K562 (cell line): Measurements from ENCODE around the gene MRPL10. TPM values are rescaled to one million over a fixed set of nuclear protein-coding genes. Genes with fewer than 3 reads are reported as not detected.

Source experiments
- ATAC-seq: fragments of 200-7000 bp; cut with Tn5 transposase; 3 replicates; pipeline ENCODE4 v1.9.1; 2020; ENCODE audit warnings: moderate library complexity
- BruUV-seq: library from RNA; stranded (reverse); fragments of 400-500 nt; replicated peaks from 2 replicates; lab custom pipeline; 2021; lab: Mats Ljungman, UMichigan
- CTCF ChIA-PET: fragments of 300-600 bp; formaldehyde crosslinking; extraction: SDS; loops from one replicate; lab custom pipeline; 2021; ENCODE audit warnings: low intra/inter-chr PET ratio; lab: Yijun Ruan, JAX
- POLR2A ChIA-PET: fragments of 300-600, 350-650 bp; sonication (Branson Sonifier 250); formaldehyde crosslinking; extraction: SDS; loops from one replicate; lab custom pipeline; 2021; ENCODE audit warnings: antibody characterized with exemption, inconsistent platforms; lab: Yijun Ruan, JAX
- DNase-seq, 4 experiments: peaks; one replicate each; pipeline versions ENCODE4 v3.0.0 to v3.0.0-alpha.2; 2011 to 2018; ENCODE audit warnings: low spot score in 3 of 4, mixed read lengths in 3 of 4; ENCODE audit errors: extremely low read depth in 1 of 4
- FAIRE-seq: peaks from 2 replicates; lab custom pipeline; 2011; peaks lifted over from hg19 to GRCh38; lab: Jason Lieb, UNC
- H2AFZ ChIP-seq: 2 replicates; pipeline ENCODE4 v1.6.0; 2011; ENCODE audit warnings: low read depth, low read length, control low read depth, inconsistent platforms
- H3K27ac ChIP-seq: fragments of 200-600 bp; 3 replicates; pipeline ENCODE4 v1.8.0; 2011; ENCODE audit warnings: low read depth, mild to moderate bottlenecking, control low read depth, inconsistent platforms, low read length, moderate library complexity, mixed read lengths; ENCODE audit errors: extremely low read depth
- H3K27me3 ChIP-seq, 2 experiments: fragments of 300-600 bp in 1 of 2; 2 replicates in 1 of 2; 3 replicates in 1 of 2; pipeline versions ENCODE4 v1.6.0 to v1.8.0; 2011; ENCODE audit warnings: inconsistent platforms in 2 of 2, low read length in 2 of 2, mild to moderate bottlenecking in 1 of 2, mixed read lengths in 1 of 2, moderate library complexity in 1 of 2; ENCODE audit not compliant: control insufficient read depth in 2 of 2, insufficient read depth in 2 of 2
- H3K36me3 ChIP-seq: fragments of 300-600 bp; 3 replicates; pipeline ENCODE4 v1.8.0; 2011; ENCODE audit warnings: mild to moderate bottlenecking, low read length, inconsistent platforms; ENCODE audit not compliant: control insufficient read depth, insufficient read depth
- H3K4me1 ChIP-seq, 2 experiments: fragments of 200-600 bp in 1 of 2; replicated peaks in 1 of 2; 2 replicates in 1 of 2; 3 replicates in 1 of 2; pipeline versions ENCODE4 v1.5.1 to v1.8.0; 2011; ENCODE audit warnings: inconsistent platforms in 2 of 2, low read length in 2 of 2, mild to moderate bottlenecking in 1 of 2, mixed read lengths in 1 of 2, moderate library complexity in 1 of 2; ENCODE audit not compliant: control insufficient read depth in 2 of 2, insufficient read depth in 2 of 2
- H3K4me2 ChIP-seq: 2 replicates; pipeline ENCODE4 v1.6.1; 2011; ENCODE audit warnings: low read length, control low read depth, inconsistent platforms, mixed read lengths; ENCODE audit not compliant: insufficient read depth
- H3K4me3 ChIP-seq: fragments of 200-600 bp; sonication (generic), shearing (Covaris generic); 2 replicates; pipeline ENCODE4 v1.5.1; 2016; ENCODE audit warnings: control low read depth, inconsistent platforms
- H3K79me2 ChIP-seq: fragments of 200-600 bp; 3 replicates; pipeline ENCODE4 v1.8.0; 2011; ENCODE audit warnings: low read length, inconsistent platforms; ENCODE audit not compliant: control insufficient read depth, insufficient read depth
- H3K9ac ChIP-seq, 2 experiments: 2 replicates each; pipeline versions ENCODE4 v1.6.0 to v1.6.1; 2011; ENCODE audit warnings: low read depth in 2 of 2, low read length in 2 of 2, control low read depth in 1 of 2, inconsistent platforms in 1 of 2, mild to moderate bottlenecking in 1 of 2, mixed read lengths in 1 of 2; ENCODE audit not compliant: insufficient read depth in 1 of 2
- H3K9me1 ChIP-seq: one replicate; pipeline ENCODE4 v1.6.0; 2011; ENCODE audit warnings: inconsistent platforms, mild to moderate bottlenecking, low read length, moderate library complexity; ENCODE audit not compliant: control insufficient read depth, insufficient read depth
- H3K9me3 ChIP-seq: replicated peaks from 2 replicates; pipeline ENCODE4 v1.5.1; 2011; ENCODE audit warnings: low read depth, low read length, inconsistent platforms; ENCODE audit not compliant: control insufficient read depth, insufficient read depth
- H4K20me1 ChIP-seq: replicated peaks from 2 replicates; pipeline ENCODE4 v1.6.1; 2011; ENCODE audit warnings: low read length, inconsistent platforms, mixed read lengths; ENCODE audit not compliant: control insufficient read depth, insufficient read depth
- BACH1 ChIP-seq: fragments of 200-800 bp; sonication (Bioruptor generic); IDR thresholded peaks from 2 replicates; pipeline ENCODE4 v1.6.1; 2016; ENCODE audit warnings: missing genetic modification characterization, missing compliant biosample characterization
- DIDO1 ChIP-seq: fragments of 450-650 bp; IDR thresholded peaks from 2 replicates; pipeline ENCODE4 v1.6.1; 2016; ENCODE audit warnings: low read depth, missing biosample characterization, missing genetic modification characterization
- DLX4 ChIP-seq: fragments of 250-450 bp; sonication (Bioruptor Pico); IDR thresholded peaks from 2 replicates; pipeline ENCODE4 v1.6.1; 2021; ENCODE audit warnings: mild to moderate bottlenecking
- DMBX1 ChIP-seq: fragments of 250-450 bp; sonication (Bioruptor Pico); IDR thresholded peaks from 2 replicates; pipeline ENCODE4 v1.8.0; 2022; ENCODE audit warnings: inconsistent platforms, mild to moderate bottlenecking, moderate library complexity, borderline replicate concordance
- FOXO4 ChIP-seq: fragments of 450-650 bp; formaldehyde crosslinking; IDR thresholded peaks from 2 replicates; pipeline ENCODE4 v1.4.0; 2020; ENCODE audit warnings: mild to moderate bottlenecking, moderate library complexity
- ID3 ChIP-seq, 2 experiments: fragments of 250-450 bp in 1 of 2; fragments of 450-650 bp in 1 of 2; sonication (Bioruptor Pico) in 1 of 2; IDR thresholded peaks; 2 replicates each; pipeline versions ENCODE4 v1.6.1 to v1.8.0; 2016 to 2021; ENCODE audit warnings: mild to moderate bottlenecking in 2 of 2, moderate library complexity in 2 of 2, missing compliant biosample characterization in 1 of 2, missing genetic modification characterization in 1 of 2
- L3MBTL2 ChIP-seq: fragments of 450-650 bp; IDR thresholded peaks from 2 replicates; pipeline ENCODE4 v1.6.1; 2016; ENCODE audit warnings: mild to moderate bottlenecking, moderate library complexity
- MTA3 ChIP-seq: fragments of 450-650 bp; formaldehyde crosslinking; IDR thresholded peaks from 2 replicates; pipeline ENCODE4 v1.6.1; 2017; ENCODE audit warnings: mild to moderate bottlenecking, borderline replicate concordance
- NCOR1 ChIP-seq: fragments of 450-650 bp; IDR thresholded peaks from 2 replicates; pipeline ENCODE4 v1.6.1; 2016; ENCODE audit warnings: mild to moderate bottlenecking, moderate library complexity
- SREBF1 ChIP-seq: fragments of 150-350 bp; IDR thresholded peaks from 2 replicates; pipeline ENCODE4 v1.6.1; 2014; ENCODE audit warnings: antibody characterized with exemption, low read depth, low read length, borderline replicate concordance
- TOE1 ChIP-seq, 2 experiments: fragments of 450-650 bp in 1 of 2; sonication (generic) in 1 of 2; formaldehyde crosslinking in 1 of 2; IDR thresholded peaks; 2 replicates each; pipeline versions ENCODE4 v1.7.1 to v1.8.0; 2016 to 2022; ENCODE audit warnings: borderline replicate concordance in 2 of 2, mild to moderate bottlenecking in 2 of 2, antibody characterized with exemption in 1 of 2, inconsistent platforms in 1 of 2, low read depth in 1 of 2, missing genetic modification reagents in 1 of 2, moderate library complexity in 1 of 2
- ZBTB7A ChIP-seq: IDR thresholded peaks from 2 replicates; pipeline ENCODE4 v1.6.1; 2011; ENCODE audit warnings: low read depth, mild to moderate bottlenecking, low read length, moderate library complexity, borderline replicate concordance; ENCODE audit not compliant: control insufficient read depth
- ZFP36 ChIP-seq: fragments of 150-350 bp; IDR thresholded peaks from 2 replicates; pipeline ENCODE4 v1.6.1; 2018; ENCODE audit warnings: low read length, low read depth; ENCODE audit not compliant: partially characterized antibody
- ZFP91 ChIP-seq: sonication (generic); formaldehyde crosslinking; IDR thresholded peaks from 2 replicates; pipeline ENCODE4 v1.8.0; 2022; ENCODE audit warnings: mild to moderate bottlenecking, missing genetic modification reagents
- ZNF644 ChIP-seq: fragments of 200-800 bp; sonication (Bioruptor generic); IDR thresholded peaks from 2 replicates; pipeline ENCODE4 v1.6.1; 2016; ENCODE audit warnings: low read depth, missing genetic modification characterization, missing compliant biosample characterization
- WGBS: fragments of 100-300 bp; shearing (Covaris generic); methylation state at CpG from one replicate; pipeline ENCODE4 v1.1.6; 2016; ENCODE audit warnings: low coverage, mixed read lengths; ENCODE audit not compliant: insufficient coverage; ENCODE audit errors: missing lambda C conversion rate; 5-methylcytosine and 5-hydroxymethylcytosine counted together
- in situ Hi-C: fragments of 300-500 bp; cut with MboI; formaldehyde crosslinking; loops from 4 replicates; pipeline ENCODE4 v1.15.0; 2018; ENCODE audit warnings: inconsistent platforms, mixed read lengths
- intact Hi-C: fragments of 100-400 bp; cut with micrococcal nuclease; formaldehyde crosslinking; loops from 2 replicates; pipeline ENCODE4 v1.14.2; 2022
- polyA plus RNA-seq, 8 experiments: library from polyadenylated mRNA; depleted of rRNA in 4 of 8; stranded (reverse) in 5 of 8; unstranded in 3 of 8; fragments of >200 nt; fragmentation: Nextera tagmentation in 2 of 8; fragmentation: Illumina TruSeq in 1 of 8; extraction: Ambion mirVana in 2 of 8; extraction: Trizol in 1 of 8; gene quantifications; 2 replicates each; pipeline versions ENCODE4 v1.2.1 to v1.2.3, GENCODE V29; 2011 to 2014; ENCODE audit warnings: inconsistent platforms in 1 of 8, missing spikeins in 1 of 8
- total RNA-seq, 7 experiments: library from RNA; depleted of rRNA in 6 of 7; stranded (reverse); fragments of >200 nt in 6 of 7; fragmentation: Illumina TruSeq in 2 of 7; extraction: Trizol in 2 of 7; gene quantifications; 2 replicates each; pipeline versions ENCODE4 v1.2.1 to v1.2.3, GENCODE V29; 2011 to 2021; ENCODE audit warnings: low replicate concordance in 1 of 7

Gene MRPL10
- total and polyA plus RNA-seq, 9 of the 15 experiments (the other 6 are each of a cell fraction or from before 2014, with no cell fraction given): 27.8 to 105 (median 67.3) TPM

- Histone ChIP-seq H3K27ac (peak overlapping the region; percentile 42; the same call in 2 of the 3 replicates), H3K4me3 (no peak overlapping the region), H3K36me3 (no peaks in the 10 kb centered on the region), H2AFZ (peak overlapping the region; percentile 48), H3K9me3 (no peaks in the 10 kb centered on the region), H4K20me1 (no peaks in the 10 kb centered on the region), H3K9ac (peak overlapping the region in 1 of 2 experiments; percentile 41; a peak in 2 of 4 replicates), H3K9me1 (no peaks in the 10 kb centered on the region), H3K4me2 (peak overlapping the region; percentile 60), H3K27me3 (no peaks in the 10 kb centered on the region), H3K79me2 (no peaks in the 10 kb centered on the region), H3K4me1 (peaks cover 46 to 54% of the 10 kb centered on the region in 2 experiments)
- ATAC-seq (peak; percentile 94), DNase-seq (peak; percentile 28 to 92 (median 64)), FAIRE-seq (peak; percentile 99)
- no TSS peak for BruUV-seq
- ChIA-PET CTCF (interaction anchor here (1.2 kb wide), 1 partner anchor 11 kb away, joined by 3 read pairs; no protein-coding TSS in a partner anchor), POLR2A (no interaction called here)
- intact Hi-C loops (no loop called here), in situ Hi-C loops (no loop called here)
- WGBS: 0% methylated on average over 6 of the region's 9 CpGs
- TF ChIP-seq FOXO4: no peak
- 0 out of 2 replicates have a peak, but pooled peaks have one; percentile 17 for TF ChIP-seq TOE1 (IDR thresholded peaks at IDR 0.05; ENCODE audit: borderline replicate concordance)
- TF ChIP-seq TOE1 (CRISPR knock-in tag; IDR thresholded peaks at IDR 0.05; ENCODE audit: borderline replicate concordance, low read depth): no peak
- TF ChIP-seq ID3 (CRISPR knock-in tag; IDR thresholded peaks at IDR 0.05): no peak
- no peak for TF ChIP-seq ID3 (tag; IDR thresholded peaks at IDR 0.05)
- TF ChIP-seq MTA3: peak; percentile 83; the same call in 1 of the 2 replicates
- peak; percentile 82; the same call in 1 of the 2 replicates for TF ChIP-seq DMBX1 (CRISPR knock-in tag)
- TF ChIP-seq NCOR1: peak; percentile 96
- TF ChIP-seq ZBTB7A: peak; percentile 32; the same call in 1 of the 2 replicates
- TF ChIP-seq SREBF1: no peak
- TF ChIP-seq BACH1 (tag): peak; percentile 47; the same call in 1 of the 2 replicates
- TF ChIP-seq ZFP36: peak; percentile 97
- peak; percentile 68; the same call in 1 of the 2 replicates for TF ChIP-seq ZNF644
- TF ChIP-seq DIDO1 (tag): no peak
- 0 out of 2 replicates have a peak, but pooled peaks have one; percentile 29 for TF ChIP-seq L3MBTL2
- TF ChIP-seq ZFP91 (CRISPR knock-in tag): no peak
- no peak for TF ChIP-seq DLX4 (CRISPR knock-in tag)
Observed at GRCh38 chr17:47877368-47878034, 46.2 kb upstream of the MRPL10 start.
